ENCODE results near the gene NUDT8. TPM values are rescaled to one million over a fixed set of nuclear protein-coding genes. Genes with fewer than 3 reads are reported as not detected.
A peak's percentile ranks its signal among the peaks of the same experiment; 100 is the strongest.

NUDT8 gene
- total RNA-seq, 6 experiments from 2014 or later: 12.7 to 31.4 (median 18.3) TPM

DNA sequence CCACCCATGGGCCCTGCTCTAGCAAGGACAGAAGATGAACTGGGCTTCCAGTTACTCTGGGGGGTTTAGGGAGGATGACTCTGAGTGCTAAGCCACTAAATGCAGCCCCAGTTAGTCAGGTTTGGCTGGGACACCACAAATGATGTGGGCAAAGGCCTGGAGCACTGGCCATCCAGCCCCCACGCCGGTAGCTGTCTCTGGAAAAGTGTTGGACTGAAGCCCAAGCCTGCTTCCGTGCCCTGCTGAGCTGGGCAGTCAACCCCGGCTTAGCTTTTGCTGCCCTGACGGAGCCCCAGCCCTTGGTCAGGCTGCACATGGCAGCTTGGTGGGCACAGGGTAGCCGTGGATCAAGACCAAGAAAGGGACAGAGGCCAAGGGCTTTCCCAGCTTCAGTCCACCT lies 51.8 kb downstream of the NUDT8 start:
- H3K36me3 ChIP-seq: no peaks in the 10 kb centered on the region
- no CpG with 5 or more reads among the region's 6 CpGs for WGBS (ENCODE audit: insufficient coverage, low coverage, low lambda C conversion rate, missing lambda C conversion rate)
- intact Hi-C loops (cut with DNase I): no loop called here
- H3K4me3 ChIP-seq: no peak overlapping the region
- peak in 1 of 3 donors; percentile 52 for DNase-seq
- no peaks in the 10 kb centered on the region for H3K27me3 ChIP-seq
- peak overlapping the region in 1 of 3 donors; percentile 29 for H3K27ac ChIP-seq
- ATAC-seq: peak in 3 of 4 donors; percentile 35 to 59 (median 56)
- TF ChIP-seq POLR2A (IDR thresholded peaks at IDR 0.05): no peak
- TF ChIP-seq, protein P1, sequence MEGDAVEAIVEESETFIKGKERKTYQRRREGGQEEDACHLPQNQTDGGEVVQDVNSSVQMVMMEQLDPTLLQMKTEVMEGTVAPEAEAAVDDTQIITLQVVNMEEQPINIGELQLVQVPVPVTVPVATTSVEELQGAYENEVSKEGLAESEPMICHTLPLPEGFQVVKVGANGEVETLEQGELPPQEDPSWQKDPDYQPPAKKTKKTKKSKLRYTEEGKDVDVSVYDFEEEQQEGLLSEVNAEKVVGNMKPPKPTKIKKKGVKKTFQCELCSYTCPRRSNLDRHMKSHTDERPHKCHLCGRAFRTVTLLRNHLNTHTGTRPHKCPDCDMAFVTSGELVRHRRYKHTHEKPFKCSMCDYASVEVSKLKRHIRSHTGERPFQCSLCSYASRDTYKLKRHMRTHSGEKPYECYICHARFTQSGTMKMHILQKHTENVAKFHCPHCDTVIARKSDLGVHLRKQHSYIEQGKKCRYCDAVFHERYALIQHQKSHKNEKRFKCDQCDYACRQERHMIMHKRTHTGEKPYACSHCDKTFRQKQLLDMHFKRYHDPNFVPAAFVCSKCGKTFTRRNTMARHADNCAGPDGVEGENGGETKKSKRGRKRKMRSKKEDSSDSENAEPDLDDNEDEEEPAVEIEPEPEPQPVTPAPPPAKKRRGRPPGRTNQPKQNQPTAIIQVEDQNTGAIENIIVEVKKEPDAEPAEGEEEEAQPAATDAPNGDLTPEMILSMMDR (IDR thresholded peaks at IDR 0.05): no peak
- peaks cover 0 to 51% (median 2%) of the 10 kb centered on the region in 4 donors for H3K4me1 ChIP-seq
- H3K9me3 ChIP-seq: no peaks in the 10 kb centered on the region

Small RNA genes lying within 50 kb of the gene (small RNA-seq; reads per million reads assigned to genes)
- 0 reads per million in 2 experiments for gene AP003385.3

Other genes starting within 250 kb of the NUDT8 start
- gene RAD9A, start 238.0 kb downstream of the NUDT8 start, total RNA-seq: 10 to 100 TPM in 2 of 6 experiments, 1 to 10 TPM in 4; 5.3 to 13.2 (median 6.2) TPM
- gene PPP1CA, start 228.1 kb downstream of the NUDT8 start, total RNA-seq: 100 to 1,000 TPM in 2 of 6 experiments, 10 to 100 TPM in 4; 64.2 to 102 (median 71.1) TPM
- gene TBC1D10C, start 225.9 kb downstream of the NUDT8 start, total RNA-seq: 1 to 10 TPM in 5 of 6 experiments, under 1 TPM in 1; 0.73 to 2.7 (median 1.9) TPM
- gene CARNS1, start 214.3 kb downstream of the NUDT8 start, total RNA-seq: under 1 TPM in 5 of 6 experiments, not detected in 1; 0.12 to 0.31 (median 0.22) TPM
- gene RPS6KB2, start 201.4 kb downstream of the NUDT8 start, total RNA-seq: 10 to 100 TPM; 18.8 to 37.1 (median 27.1) TPM
- gene PTPRCAP, start 192.3 kb downstream of the NUDT8 start, total RNA-seq: 1 to 10 TPM in 4 of 6 experiments, under 1 TPM in 2; 0.72 to 2.8 (median 2.1) TPM
- 10 to 100 TPM; 28.5 to 58.6 (median 40.4) TPM for gene CORO1B, start 186.5 kb downstream of the NUDT8 start, total RNA-seq
- not detected for gene GPR152, start 177.2 kb downstream of the NUDT8 start, total RNA-seq
- gene CABP4, start 174.6 kb downstream of the NUDT8 start, total RNA-seq: 1 to 10 TPM in 4 of 6 experiments, under 1 TPM in 2; 0.55 to 1.7 (median 1.2) TPM
- gene TMEM134, start 160.7 kb downstream of the NUDT8 start, total RNA-seq: 100 to 1,000 TPM in 2 of 6 experiments, 10 to 100 TPM in 4; 29.1 to 133 (median 40.9) TPM
- gene AIP, start 146.9 kb downstream of the NUDT8 start, total RNA-seq: 10 to 100 TPM; 20.8 to 33.9 (median 25.7) TPM
- gene PITPNM1, start 124.6 kb downstream of the NUDT8 start, total RNA-seq: 10 to 100 TPM in 4 of 6 experiments, 1 to 10 TPM in 2; 8.6 to 21.3 (median 15.0) TPM
- gene CDK2AP2, start 121.8 kb downstream of the NUDT8 start, total RNA-seq: 10 to 100 TPM; 45.2 to 74.9 (median 55.7) TPM
- gene CABP2, start 106.5 kb downstream of the NUDT8 start, total RNA-seq: not detected
- gene GSTP1, start 46.1 kb downstream of the NUDT8 start, total RNA-seq: 10 to 100 TPM; 16.6 to 51.4 (median 32.3) TPM
- 100 to 1,000 TPM; 151 to 214 (median 163) TPM for gene NDUFV1, start 23.0 kb downstream of the NUDT8 start, total RNA-seq
- under 1 TPM in 5 of 6 experiments, not detected in 1; 0.24 to 0.49 (median 0.34) TPM for gene TBX10, start 9.8 kb upstream of the NUDT8 start, total RNA-seq
- gene ACY3, start 20.8 kb upstream of the NUDT8 start, total RNA-seq: 10 to 100 TPM in 4 of 6 experiments, 1 to 10 TPM in 2; 6.8 to 17.9 (median 12.4) TPM
- gene ALDH3B2, start 44.7 kb upstream of the NUDT8 start, total RNA-seq: not detected